MM.1S (cell line): Measurements from ENCODE around the gene EPB41L2.
"Not testable (repeated sequence)": the region's sequence is repeated elsewhere in the genome, so short reads cannot be mapped to it uniquely, and the experiment has no call there.

ENCODE experiments used
- DNase-seq: peaks from one replicate; pipeline ENCODE4 v3.0.0-alpha.2; 2015
- H2AFZ ChIP-seq: fragments of 300-600 bp; sonication (generic); 2 replicates; pipeline ENCODE4 v1.6.0; 2016; ENCODE audit warnings: antibody characterized with exemption, low read length
- H3F3A ChIP-seq: fragments of 300-600 bp; sonication (generic); 2 replicates; pipeline ENCODE4 v1.6.1; 2016; ENCODE audit warnings: mild to moderate bottlenecking, antibody characterized with exemption, low read length, moderate library complexity, mixed read lengths; ENCODE audit not compliant: insufficient read depth
- H3K27ac ChIP-seq: fragments of 300-600 bp; sonication (generic); 2 replicates; pipeline ENCODE4 v1.5.1; 2016; ENCODE audit warnings: mild to moderate bottlenecking, low read length
- H3K27me3 ChIP-seq: fragments of 300-600 bp; sonication (generic); replicated peaks from 2 replicates; pipeline ENCODE4 v1.6.0; 2016; ENCODE audit warnings: low read length; ENCODE audit not compliant: insufficient read depth
- H3K36me3 ChIP-seq: fragments of 300-600 bp; sonication (generic); replicated peaks from 2 replicates; pipeline ENCODE4 v1.6.1; 2016; ENCODE audit warnings: mild to moderate bottlenecking, low read length, mixed read lengths; ENCODE audit not compliant: insufficient read depth
- H3K4me1 ChIP-seq: fragments of 300-600 bp; sonication (generic); 2 replicates; pipeline ENCODE4 v1.6.1; 2016; ENCODE audit warnings: low read length, mixed read lengths
- H3K4me2 ChIP-seq: fragments of 300-600 bp; sonication (generic); 2 replicates; pipeline ENCODE4 v1.6.0; 2016; ENCODE audit warnings: low read depth, low read length
- H3K4me3 ChIP-seq: fragments of 300-600 bp; sonication (generic); 2 replicates; pipeline ENCODE4 v1.5.1; 2016; ENCODE audit warnings: low read length, mixed read lengths
- H3K79me2 ChIP-seq: fragments of 300-600 bp; sonication (generic); 2 replicates; pipeline ENCODE4 v1.6.1; 2016; ENCODE audit warnings: mixed run types, low read length, mixed read lengths
- H3K9ac ChIP-seq: fragments of 300-600 bp; sonication (generic); 2 replicates; pipeline ENCODE4 v1.6.1; 2016; ENCODE audit warnings: low read length, mixed read lengths
- H3K9me2 ChIP-seq: fragments of 300-600 bp; sonication (generic); replicated peaks from 2 replicates; pipeline ENCODE4 v1.6.1; 2016; ENCODE audit warnings: mild to moderate bottlenecking, low read length, mixed read lengths; ENCODE audit not compliant: insufficient read depth
- H3K9me3 ChIP-seq: fragments of 300-600 bp; sonication (generic); replicated peaks from 2 replicates; pipeline ENCODE4 v1.6.1; 2016; ENCODE audit warnings: mild to moderate bottlenecking, low read length, mixed read lengths; ENCODE audit not compliant: insufficient read depth
- H4K20me1 ChIP-seq: fragments of 300-600 bp; sonication (generic); 2 replicates; pipeline ENCODE4 v1.6.1; 2016; ENCODE audit warnings: mild to moderate bottlenecking, low read length, moderate library complexity, mixed read lengths; ENCODE audit not compliant: insufficient read depth
- CTCF ChIP-seq: fragments of 300-600 bp; sonication (generic); IDR thresholded peaks from 2 replicates; pipeline ENCODE4 v1.5.1; 2016; ENCODE audit warnings: antibody characterized with exemption, low read length, mixed read lengths
- EZH2 ChIP-seq: fragments of 300-600 bp; sonication (generic); optimal IDR thresholded peaks from 2 replicates; pipeline ENCODE3; 2017; ENCODE audit warnings: low read depth, mild to moderate bottlenecking, antibody characterized with exemption, low read length, mixed read lengths
- EZH2phosphoT487 ChIP-seq: fragments of 300-600 bp; sonication (generic); IDR thresholded peaks from 2 replicates; pipeline ENCODE4 v1.6.1; 2018; ENCODE audit warnings: antibody characterized with exemption, low read length

Gene EPB41L2

GRCh38 chr6:130994319-130995097 lies 68.5 kb downstream of the EPB41L2 start:
- Histone ChIP-seq H3K27me3 (no peaks in the 10 kb centered on the region), H3K4me3 (no peak overlapping the region), H3K4me1 (no peaks in the 10 kb centered on the region), H3K9me2 (no peaks in the 10 kb centered on the region), H2AFZ (no peak overlapping the region), H3K4me2 (no peak overlapping the region), H3F3A (no peaks in the 10 kb centered on the region), H4K20me1 (no peaks in the 10 kb centered on the region), H3K36me3 (no peaks in the 10 kb centered on the region), H3K79me2 (peaks cover 5% of the 10 kb centered on the region; the same call in 1 of the 2 replicates), H3K27ac (no peak overlapping the region), H3K9ac (no peak overlapping the region), H3K9me3 (no peaks in the 10 kb centered on the region)
- DNase-seq = no peak
- no peak for TF ChIP-seq EZH2
- no peak for TF ChIP-seq CTCF
- no peak for TF ChIP-seq EZH2phosphoT487

- Histone ChIP-seq H3K9me3 (no peaks in the 10 kb centered on the region), H3K4me3 (no peak overlapping the region), H3K9me2 (no peaks in the 10 kb centered on the region), H3K36me3 (no peaks in the 10 kb centered on the region), H3K27me3 (no peaks in the 10 kb centered on the region), H3K27ac (no peak overlapping the region), H3K9ac (no peak overlapping the region), H3F3A (no peaks in the 10 kb centered on the region), H4K20me1 (no peaks in the 10 kb centered on the region), H3K4me1 (no peaks in the 10 kb centered on the region), H3K79me2 (no peaks in the 10 kb centered on the region), H3K4me2 (no peak overlapping the region), H2AFZ (no peak overlapping the region)
- no peak for DNase-seq
- TF ChIP-seq EZH2 (no peak), EZH2phosphoT487 (no peak), CTCF (no peak)
Observed at GRCh38 chr6:130993292-130993765, 69.7 kb downstream of the EPB41L2 start.

- no peaks in the 10 kb centered on the region for H3K9me2 ChIP-seq
- H3K4me2 ChIP-seq = no peak overlapping the region
- no peak overlapping the region for H3K27ac ChIP-seq
- no peaks in the 10 kb centered on the region for H3K79me2 ChIP-seq
- H3K27me3 ChIP-seq = no peaks in the 10 kb centered on the region
- no peaks in the 10 kb centered on the region for H4K20me1 ChIP-seq
- no peak for TF ChIP-seq EZH2
- TF ChIP-seq CTCF = no peak
- no peak for TF ChIP-seq EZH2phosphoT487
- no peaks in the 10 kb centered on the region for H3K36me3 ChIP-seq
- H3F3A ChIP-seq = no peaks in the 10 kb centered on the region
- no peak overlapping the region for H3K9ac ChIP-seq
- H3K4me3 ChIP-seq = no peak overlapping the region
- H3K9me3 ChIP-seq = no peaks in the 10 kb centered on the region
- H2AFZ ChIP-seq = no peak overlapping the region
- DNase-seq = no peak
- no peaks in the 10 kb centered on the region for H3K4me1 ChIP-seq
Observed at GRCh38 chr6:130991422-130992137, 71.5 kb downstream of the EPB41L2 start.

- not testable (repeated sequence) for DNase-seq, H3K9me2 ChIP-seq, H3K27me3 ChIP-seq, H3F3A ChIP-seq, H2AFZ ChIP-seq, H3K4me2 ChIP-seq, H3K4me1 ChIP-seq, H3K79me2 ChIP-seq, H3K4me3 ChIP-seq, H4K20me1 ChIP-seq, H3K9me3 ChIP-seq, H3K9ac ChIP-seq, H3K27ac ChIP-seq, H3K36me3 ChIP-seq
Observed at GRCh38 chr6:130987539-130987938, 75.5 kb downstream of the EPB41L2 start.
